Loucy (cell line): ENCODE measurements around the gene IGSF10.
"Not testable (repeated sequence)": the region's sequence is repeated elsewhere in the genome, so short reads cannot be mapped to it uniquely, and the experiment has no call there.

Experiments used
- H2AFZ ChIP-seq: fragments of 200-600 bp; sonication (generic); 2 replicates; pipeline ENCODE4 v1.6.0; 2016; ENCODE audit warnings: antibody characterized with exemption, mild to moderate bottlenecking, low read length, moderate library complexity
- H3F3A ChIP-seq: fragments of 200-600 bp; 2 replicates; pipeline ENCODE4 v1.6.0; 2016; ENCODE audit warnings: antibody characterized with exemption, low read depth, mild to moderate bottlenecking
- H3K27me3 ChIP-seq: fragments of 200-600 bp; sonication (generic); 2 replicates; pipeline ENCODE4 v1.6.1; 2014; ENCODE audit warnings: low read length, mild to moderate bottlenecking; ENCODE audit not compliant: insufficient read depth, poor library complexity, severe bottlenecking
- H3K36me3 ChIP-seq: fragments of 200-600 bp; sonication (generic); 2 replicates; pipeline ENCODE4 v1.6.1; 2016; ENCODE audit warnings: low read length; ENCODE audit not compliant: insufficient read depth
- H3K4me1 ChIP-seq: fragments of 200-600 bp; sonication (generic); 2 replicates; pipeline ENCODE4 v1.5.1; 2014; ENCODE audit warnings: low read length, mild to moderate bottlenecking; ENCODE audit not compliant: insufficient read depth, poor library complexity, severe bottlenecking
- H3K4me2 ChIP-seq: fragments of 200-600 bp; sonication (generic); 2 replicates; pipeline ENCODE4 v1.6.0; 2014; ENCODE audit warnings: antibody characterized with exemption, low read length, low read depth, mild to moderate bottlenecking; ENCODE audit not compliant: poor library complexity, severe bottlenecking
- H3K4me3 ChIP-seq: fragments of 200-600 bp; sonication (generic); 2 replicates; pipeline ENCODE4 v1.5.1; 2014; ENCODE audit warnings: low read length, mild to moderate bottlenecking, mixed read lengths; ENCODE audit not compliant: poor library complexity, severe bottlenecking
- H3K79me2 ChIP-seq: fragments of 200-600 bp; sonication (generic); 2 replicates; pipeline ENCODE4 v1.6.1; 2014; ENCODE audit warnings: low read length; ENCODE audit not compliant: insufficient read depth
- H3K9ac ChIP-seq: fragments of 200-600 bp; sonication (generic); 2 replicates; pipeline ENCODE4 v1.6.0; 2014; ENCODE audit warnings: mild to moderate bottlenecking, low read depth, low read length, moderate library complexity; ENCODE audit not compliant: poor library complexity, severe bottlenecking
- H3K9me2 ChIP-seq: fragments of 200-600 bp; sonication (generic); replicated peaks from 2 replicates; pipeline ENCODE4 v1.6.1; 2016; ENCODE audit warnings: low read depth, low read length, mixed read lengths
- H3K9me3 ChIP-seq: fragments of 200-600 bp; sonication (generic); 2 replicates; pipeline ENCODE4 v1.6.1; 2014; ENCODE audit warnings: mild to moderate bottlenecking, antibody characterized with exemption, low read length, low read depth; ENCODE audit not compliant: insufficient read depth
- H4K20me1 ChIP-seq: fragments of 200-600 bp; sonication (generic); 2 replicates; pipeline ENCODE4 v1.6.0; 2014; ENCODE audit warnings: antibody characterized with exemption, low read length, mild to moderate bottlenecking; ENCODE audit not compliant: insufficient read depth, poor library complexity, severe bottlenecking
- EZH2phosphoT487 ChIP-seq: fragments of 200-600 bp; IDR thresholded peaks from 2 replicates; pipeline ENCODE4 v1.6.1; 2018; ENCODE audit warnings: antibody characterized with exemption, mild to moderate bottlenecking, moderate library complexity, borderline replicate concordance
- TF ChIP-seq, protein P1 (sequence below): fragments of 200-600 bp; sonication (generic); conservative IDR thresholded peaks from 2 replicates; pipeline ENCODE4 v1.5.1; 2014; ENCODE audit warnings: mild to moderate bottlenecking, antibody characterized with exemption, low read length

Gene IGSF10

GRCh38 chr3:151499168-151499567 lies 38.3 kb upstream of the IGSF10 start:
- H3K9ac ChIP-seq: no peak overlapping the region
- H3F3A ChIP-seq: no peaks in the 10 kb centered on the region
- no peaks in the 10 kb centered on the region for H4K20me1 ChIP-seq
- H3K27me3 ChIP-seq: no peaks in the 10 kb centered on the region
- H2AFZ ChIP-seq: no peak overlapping the region
- no peaks in the 10 kb centered on the region for H3K36me3 ChIP-seq
- H3K4me3 ChIP-seq: no peak overlapping the region
- H3K79me2 ChIP-seq: no peaks in the 10 kb centered on the region
- H3K9me3 ChIP-seq: no peaks in the 10 kb centered on the region
- peaks cover 14% of the 10 kb centered on the region for H3K4me1 ChIP-seq
- no peak for TF ChIP-seq EZH2phosphoT487
- TF ChIP-seq, protein P1, sequence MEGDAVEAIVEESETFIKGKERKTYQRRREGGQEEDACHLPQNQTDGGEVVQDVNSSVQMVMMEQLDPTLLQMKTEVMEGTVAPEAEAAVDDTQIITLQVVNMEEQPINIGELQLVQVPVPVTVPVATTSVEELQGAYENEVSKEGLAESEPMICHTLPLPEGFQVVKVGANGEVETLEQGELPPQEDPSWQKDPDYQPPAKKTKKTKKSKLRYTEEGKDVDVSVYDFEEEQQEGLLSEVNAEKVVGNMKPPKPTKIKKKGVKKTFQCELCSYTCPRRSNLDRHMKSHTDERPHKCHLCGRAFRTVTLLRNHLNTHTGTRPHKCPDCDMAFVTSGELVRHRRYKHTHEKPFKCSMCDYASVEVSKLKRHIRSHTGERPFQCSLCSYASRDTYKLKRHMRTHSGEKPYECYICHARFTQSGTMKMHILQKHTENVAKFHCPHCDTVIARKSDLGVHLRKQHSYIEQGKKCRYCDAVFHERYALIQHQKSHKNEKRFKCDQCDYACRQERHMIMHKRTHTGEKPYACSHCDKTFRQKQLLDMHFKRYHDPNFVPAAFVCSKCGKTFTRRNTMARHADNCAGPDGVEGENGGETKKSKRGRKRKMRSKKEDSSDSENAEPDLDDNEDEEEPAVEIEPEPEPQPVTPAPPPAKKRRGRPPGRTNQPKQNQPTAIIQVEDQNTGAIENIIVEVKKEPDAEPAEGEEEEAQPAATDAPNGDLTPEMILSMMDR: no peak
- H3K4me2 ChIP-seq: no peak overlapping the region
- no peaks in the 10 kb centered on the region for H3K9me2 ChIP-seq

DNA sequence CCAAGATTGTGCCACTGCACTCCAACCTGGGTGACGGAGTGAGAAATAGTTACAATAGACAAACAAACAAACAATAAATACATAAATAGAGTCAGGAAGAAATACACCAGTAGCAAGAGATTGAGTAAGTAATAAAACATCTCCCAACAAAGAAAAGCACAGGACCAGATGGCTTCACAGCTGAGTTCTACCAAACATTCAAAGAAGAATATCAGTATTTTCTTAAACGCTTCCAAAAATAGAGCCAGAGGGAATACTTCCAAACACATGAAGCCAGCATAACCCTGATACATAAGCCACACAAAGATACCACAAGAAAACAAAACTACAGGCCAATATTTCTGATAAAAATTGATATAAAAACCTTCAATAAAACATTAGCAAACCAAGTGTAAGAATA lies 30.7 kb upstream of the IGSF10 start:
- peaks cover 14% of the 10 kb centered on the region for H3K4me1 ChIP-seq
- H3K27me3 ChIP-seq: no peaks in the 10 kb centered on the region
- H3F3A ChIP-seq: no peaks in the 10 kb centered on the region
- H3K9me2 ChIP-seq: no peaks in the 10 kb centered on the region
- peaks cover 2% of the 10 kb centered on the region; the same call in 1 of the 2 replicates for H3K9me3 ChIP-seq
- H3K4me3 ChIP-seq: no peak overlapping the region
- H3K36me3 ChIP-seq: no peaks in the 10 kb centered on the region
- H4K20me1 ChIP-seq: no peaks in the 10 kb centered on the region
- H3K9ac ChIP-seq: no peak overlapping the region
- no peak overlapping the region for H3K4me2 ChIP-seq
- H3K79me2 ChIP-seq: no peaks in the 10 kb centered on the region
- no peak for TF ChIP-seq EZH2phosphoT487
- TF ChIP-seq, protein P1: no peak
- H2AFZ ChIP-seq: no peak overlapping the region

DNA sequence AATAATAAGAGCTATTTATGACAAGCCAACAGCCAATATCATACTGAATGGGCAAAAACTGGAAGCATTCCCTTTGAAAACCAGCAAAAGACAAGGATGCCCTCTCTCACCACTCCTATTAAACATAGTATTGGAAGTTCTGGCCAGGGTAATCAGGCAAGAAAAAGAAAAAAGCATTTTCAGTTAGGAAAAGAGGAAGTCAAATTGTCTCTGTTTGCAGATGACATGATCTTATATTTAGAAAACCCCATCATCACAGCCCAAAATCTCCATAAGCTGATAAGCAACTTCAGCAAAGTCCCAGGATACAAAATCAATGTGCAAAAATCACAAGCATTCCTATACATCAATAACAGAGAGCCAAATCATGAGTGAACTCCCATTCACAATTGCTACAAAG lies 27.0 kb upstream of the IGSF10 start:
- H4K20me1 ChIP-seq, H3K36me3 ChIP-seq, H3K4me1 ChIP-seq, H3K4me3 ChIP-seq, H2AFZ ChIP-seq, H3K4me2 ChIP-seq, H3K9me3 ChIP-seq, H3F3A ChIP-seq, H3K27me3 ChIP-seq, H3K79me2 ChIP-seq, H3K9me2 ChIP-seq, H3K9ac ChIP-seq: not testable (repeated sequence)

GRCh38 chr3:151483961-151484520 lies 23.2 kb upstream of the IGSF10 start:
- no peaks in the 10 kb centered on the region for H3K27me3 ChIP-seq
- H3K4me3 ChIP-seq: no peak overlapping the region
- H3K9me2 ChIP-seq: no peaks in the 10 kb centered on the region
- H3K4me1 ChIP-seq: no peaks in the 10 kb centered on the region
- no peak overlapping the region for H3K4me2 ChIP-seq
- H3K79me2 ChIP-seq: no peaks in the 10 kb centered on the region
- no peaks in the 10 kb centered on the region for H3K36me3 ChIP-seq
- no peaks in the 10 kb centered on the region for H4K20me1 ChIP-seq
- no peak overlapping the region for H3K9ac ChIP-seq
- H3K9me3 ChIP-seq: peaks cover 19% of the 10 kb centered on the region
- no peak overlapping the region for H2AFZ ChIP-seq
- TF ChIP-seq, protein P1: no peak
- TF ChIP-seq EZH2phosphoT487: no peak
- no peaks in the 10 kb centered on the region for H3F3A ChIP-seq
